ENCODE results near the gene MINAR1.

The MINAR1 gene

GRCh38 chr15:79472446-79472845, 40.3 kb downstream of the MINAR1 start:
- H3K27me3 ChIP-seq (ENCODE audit: control insufficient read depth, insufficient read depth, low read length) = no peaks in the 10 kb centered on the region
- no peak overlapping the region for H3K4me3 ChIP-seq (ENCODE audit: low read length)
- no peaks in the 10 kb centered on the region for H3K4me1 ChIP-seq (ENCODE audit: control insufficient read depth, insufficient read depth, low read length)
- no peaks in the 10 kb centered on the region for H3K36me3 ChIP-seq (ENCODE audit: insufficient read depth, low read length)
- H3K9ac ChIP-seq (ENCODE audit: low read depth, low read length) = no peak overlapping the region
- H3K9me3 ChIP-seq (replicated peaks; ENCODE audit: low read length) = no peaks in the 10 kb centered on the region
- no peak overlapping the region for H3K4me2 ChIP-seq (ENCODE audit: low read length)

GRCh38 chr15:79474252-79474651, 42.1 kb downstream of the MINAR1 start:
- Histone ChIP-seq H3K4me1 (ENCODE audit: control insufficient read depth, insufficient read depth, low read length) (no peaks in the 10 kb centered on the region), H3K27me3 (ENCODE audit: control insufficient read depth, insufficient read depth, low read length) (no peaks in the 10 kb centered on the region), H3K9me3 (replicated peaks; ENCODE audit: low read length) (no peaks in the 10 kb centered on the region), H3K36me3 (ENCODE audit: insufficient read depth, low read length) (no peaks in the 10 kb centered on the region), H3K4me3 (ENCODE audit: low read length) (no peak overlapping the region), H3K9ac (ENCODE audit: low read depth, low read length) (no peak overlapping the region), H3K4me2 (ENCODE audit: low read length) (no peak overlapping the region)

GRCh38 chr15:79475306-79475705, 43.2 kb downstream of the MINAR1 start:
- H3K4me2 ChIP-seq (ENCODE audit: low read length) = no peak overlapping the region
- no peaks in the 10 kb centered on the region for H3K9me3 ChIP-seq (replicated peaks; ENCODE audit: low read length)
- H3K9ac ChIP-seq (ENCODE audit: low read depth, low read length) = no peak overlapping the region
- no peak overlapping the region for H3K4me3 ChIP-seq (ENCODE audit: low read length)
- no peaks in the 10 kb centered on the region for H3K36me3 ChIP-seq (ENCODE audit: insufficient read depth, low read length)
- no peaks in the 10 kb centered on the region for H3K27me3 ChIP-seq (ENCODE audit: control insufficient read depth, insufficient read depth, low read length)
- no peaks in the 10 kb centered on the region for H3K4me1 ChIP-seq (ENCODE audit: control insufficient read depth, insufficient read depth, low read length)

GRCh38 chr15:79478108-79478507, 46.0 kb downstream of the MINAR1 start:
- Histone ChIP-seq H3K4me1 (ENCODE audit: control insufficient read depth, insufficient read depth, low read length) (no peaks in the 10 kb centered on the region), H3K9me3 (replicated peaks; ENCODE audit: low read length) (no peaks in the 10 kb centered on the region)

GRCh38 chr15:79479616-79480015, 47.5 kb downstream of the MINAR1 start:
- Histone ChIP-seq H3K4me3 (ENCODE audit: low read length) (no peak overlapping the region), H3K9ac (ENCODE audit: low read depth, low read length) (no peak overlapping the region), H3K9me3 (replicated peaks; ENCODE audit: low read length) (no peaks in the 10 kb centered on the region), H3K27me3 (ENCODE audit: control insufficient read depth, insufficient read depth, low read length) (no peaks in the 10 kb centered on the region), H3K4me1 (ENCODE audit: control insufficient read depth, insufficient read depth, low read length) (no peaks in the 10 kb centered on the region), H3K36me3 (ENCODE audit: insufficient read depth, low read length) (no peaks in the 10 kb centered on the region), H3K4me2 (ENCODE audit: low read length) (no peak overlapping the region)

More at GRCh38 chr15:79478108-79478507, 46.0 kb downstream of the MINAR1 start:
- no peaks in the 10 kb centered on the region for H3K36me3 ChIP-seq (ENCODE audit: insufficient read depth, low read length)
- H3K4me3 ChIP-seq (ENCODE audit: low read length) = no peak overlapping the region
- H3K27me3 ChIP-seq (ENCODE audit: control insufficient read depth, insufficient read depth, low read length) = no peaks in the 10 kb centered on the region
- no peak overlapping the region for H3K4me2 ChIP-seq (ENCODE audit: low read length)
- H3K9ac ChIP-seq (ENCODE audit: low read depth, low read length) = no peak overlapping the region

- Histone ChIP-seq H3K4me2 (ENCODE audit: low read length) (no peak overlapping the region), H3K36me3 (ENCODE audit: insufficient read depth, low read length) (no peaks in the 10 kb centered on the region), H3K4me3 (ENCODE audit: low read length) (no peak overlapping the region), H3K9me3 (replicated peaks; ENCODE audit: low read length) (no peaks in the 10 kb centered on the region), H3K27me3 (ENCODE audit: control insufficient read depth, insufficient read depth, low read length) (no peaks in the 10 kb centered on the region), H3K4me1 (ENCODE audit: control insufficient read depth, insufficient read depth, low read length) (no peaks in the 10 kb centered on the region), H3K9ac (ENCODE audit: low read depth, low read length) (no peak overlapping the region)
Measured at GRCh38 chr15:79481793-79482192, 49.7 kb downstream of the MINAR1 start.

Measured in skeletal muscle satellite cell (primary cell).